A673 (cell line): ENCODE results near the gene ACOT11.
"Not testable (repeated sequence)": the region's sequence is repeated elsewhere in the genome, so short reads cannot be mapped to it uniquely, and the experiment has no call there.

Source experiments
- EZH2 ChIP-seq: fragments of 200-600 bp; sonication (generic); IDR thresholded peaks from 2 replicates; pipeline ENCODE4 v1.6.1; 2017; ENCODE audit warnings: borderline replicate concordance, low read depth, mild to moderate bottlenecking, mixed read lengths, antibody characterized with exemption, low read length; ENCODE audit not compliant: poor library complexity, severe bottlenecking
- TF ChIP-seq, protein P1 (sequence below): fragments of 300-800, 200-600 bp; sonication (generic); conservative IDR thresholded peaks from 2 replicates; pipeline ENCODE4 v1.5.1; 2017; ENCODE audit warnings: low read depth, mild to moderate bottlenecking, antibody characterized with exemption, low read length, moderate library complexity, mixed read lengths

DNA sequence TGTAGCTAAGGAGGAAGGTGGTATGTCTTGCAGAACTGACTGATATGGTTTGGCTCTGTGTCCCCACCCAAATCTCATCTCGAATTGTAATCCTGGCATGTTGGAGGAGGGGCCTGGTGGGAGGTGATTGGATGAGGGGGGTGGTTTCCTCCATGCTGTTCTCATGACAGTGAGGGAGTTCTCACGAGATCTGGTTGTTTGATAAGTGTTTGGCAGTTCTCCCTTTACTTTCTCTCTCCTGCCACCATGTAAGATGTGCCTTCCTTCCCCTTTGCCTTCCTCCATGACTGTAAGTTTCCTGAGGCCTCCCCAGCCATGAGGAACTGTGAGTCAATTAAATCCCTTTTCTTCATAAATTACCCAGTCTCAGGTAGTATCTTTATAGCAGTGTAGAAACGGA, 21.5 kb upstream of the ACOT11 start:
- TF ChIP-seq, protein P1, sequence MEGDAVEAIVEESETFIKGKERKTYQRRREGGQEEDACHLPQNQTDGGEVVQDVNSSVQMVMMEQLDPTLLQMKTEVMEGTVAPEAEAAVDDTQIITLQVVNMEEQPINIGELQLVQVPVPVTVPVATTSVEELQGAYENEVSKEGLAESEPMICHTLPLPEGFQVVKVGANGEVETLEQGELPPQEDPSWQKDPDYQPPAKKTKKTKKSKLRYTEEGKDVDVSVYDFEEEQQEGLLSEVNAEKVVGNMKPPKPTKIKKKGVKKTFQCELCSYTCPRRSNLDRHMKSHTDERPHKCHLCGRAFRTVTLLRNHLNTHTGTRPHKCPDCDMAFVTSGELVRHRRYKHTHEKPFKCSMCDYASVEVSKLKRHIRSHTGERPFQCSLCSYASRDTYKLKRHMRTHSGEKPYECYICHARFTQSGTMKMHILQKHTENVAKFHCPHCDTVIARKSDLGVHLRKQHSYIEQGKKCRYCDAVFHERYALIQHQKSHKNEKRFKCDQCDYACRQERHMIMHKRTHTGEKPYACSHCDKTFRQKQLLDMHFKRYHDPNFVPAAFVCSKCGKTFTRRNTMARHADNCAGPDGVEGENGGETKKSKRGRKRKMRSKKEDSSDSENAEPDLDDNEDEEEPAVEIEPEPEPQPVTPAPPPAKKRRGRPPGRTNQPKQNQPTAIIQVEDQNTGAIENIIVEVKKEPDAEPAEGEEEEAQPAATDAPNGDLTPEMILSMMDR = not testable (repeated sequence)
- not testable (repeated sequence) for TF ChIP-seq EZH2
